Body of pancreas (tissue), 4 donors: Measurements from ENCODE around the gene FICD.

ENCODE experiments used
- CTCF ChIP-seq, 7 experiments: fragments of 450-650 bp in 4 of 7; fragments of 200-600 bp in 3 of 7; sonication (generic) in 3 of 7; IDR thresholded peaks; one replicate each; pipeline ENCODE4 v1.5.1; 2016 to 2019; ENCODE audit warnings: antibody characterized with exemption in 7 of 7
- POLR2A ChIP-seq, 3 donors: fragments of 450-650 bp; IDR thresholded peaks; one replicate each; pipeline ENCODE4 v1.6.1; 2016; ENCODE audit warnings: antibody characterized with exemption in 3 of 3, mild to moderate bottlenecking in 2 of 3

DNA sequence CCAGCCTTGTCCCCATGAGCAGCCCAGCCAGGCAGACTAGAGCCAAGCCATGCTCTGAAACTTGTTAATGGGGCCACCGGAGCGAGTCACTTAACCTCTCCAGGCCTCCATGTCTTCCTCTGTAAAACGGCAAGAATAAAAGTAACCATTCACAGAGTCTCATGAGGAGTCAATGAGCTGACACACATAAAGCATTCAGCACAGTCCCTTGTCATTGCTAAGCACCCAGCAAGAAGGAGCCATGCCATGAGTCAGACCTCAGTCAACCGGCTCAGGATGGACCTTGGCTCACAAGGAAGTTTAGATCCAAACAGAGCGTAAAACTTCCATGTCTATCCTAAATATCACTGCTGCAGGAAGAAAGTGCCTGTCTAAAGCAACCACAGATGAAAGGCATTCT, 10.6 kb downstream of the FICD start:
- TF ChIP-seq POLR2A (IDR thresholded peaks at IDR 0.05) (no peak), CTCF (IDR thresholded peaks at IDR 0.05) (no peak)
